HepG2 (cell line): Measurements from ENCODE around the gene TPX2. TPM values are rescaled to one million over a fixed set of nuclear protein-coding genes. Genes with fewer than 3 reads are reported as not detected.

Source experiments
- ATF1 ChIP-seq: IDR thresholded peaks from 2 replicates; pipeline ENCODE4 v1.6.1; 2016; ENCODE audit warnings: mild to moderate bottlenecking, control low read depth
- ATF4 ChIP-seq, 2 experiments: fragments of 450-650 bp in 1 of 2; sonication (generic) in 1 of 2; formaldehyde crosslinking; IDR thresholded peaks; 2 replicates each; pipeline versions ENCODE4 v1.5.0 to v1.8.0; 2020 to 2022; ENCODE audit warnings: mild to moderate bottlenecking in 1 of 2, missing genetic modification reagents in 1 of 2
- CBFB ChIP-seq: sonication (generic); formaldehyde crosslinking; IDR thresholded peaks from 2 replicates; pipeline ENCODE4 v1.4.0; 2020; ENCODE audit warnings: missing genetic modification reagents
- CBX1 ChIP-seq: IDR thresholded peaks from one replicate; pipeline ENCODE4 v1.6.1; 2016; ENCODE audit warnings: antibody characterized with exemption, low read depth
- CBX5 ChIP-seq: sonication (generic); formaldehyde crosslinking; IDR thresholded peaks from 2 replicates; pipeline ENCODE4 v1.4.0; 2020; ENCODE audit warnings: missing genetic modification reagents, borderline replicate concordance
- GABPB1 ChIP-seq: IDR thresholded peaks from 2 replicates; pipeline ENCODE4 v1.6.1; 2016; ENCODE audit warnings: mild to moderate bottlenecking, missing genetic modification reagents, moderate library complexity, missing compliant biosample characterization
- MEIS1 ChIP-seq: sonication (generic); formaldehyde crosslinking; IDR thresholded peaks from 2 replicates; pipeline ENCODE4 v1.9.0; 2021; ENCODE audit warnings: mild to moderate bottlenecking, missing genetic modification reagents, moderate library complexity, borderline replicate concordance
- NFIB ChIP-seq: sonication (generic); formaldehyde crosslinking; IDR thresholded peaks from 2 replicates; pipeline ENCODE4 v1.9.0; 2021; ENCODE audit warnings: missing genetic modification reagents, mild to moderate bottlenecking, borderline replicate concordance
- NR1H2 ChIP-seq: sonication (generic); formaldehyde crosslinking; IDR thresholded peaks from 2 replicates; pipeline ENCODE4 v1.8.1; 2022; ENCODE audit warnings: low read depth, missing genetic modification reagents, borderline replicate concordance
- RAD21 ChIP-seq: fragments of 450-650 bp; formaldehyde crosslinking; IDR thresholded peaks from 2 replicates; pipeline ENCODE4 v1.5.0; 2020; ENCODE audit warnings: mild to moderate bottlenecking
- SMC3 ChIP-seq: IDR thresholded peaks from 2 replicates; pipeline ENCODE4 v1.6.1; 2011; ENCODE audit warnings: low read length, improper control_type of control experiment
- SPEN ChIP-seq: sonication (generic); formaldehyde crosslinking; IDR thresholded peaks from 2 replicates; pipeline ENCODE4 v1.5.1; 2020; ENCODE audit warnings: low read depth, mild to moderate bottlenecking, missing genetic modification reagents
- TARDBP ChIP-seq: sonication (generic); formaldehyde crosslinking; IDR thresholded peaks from 2 replicates; pipeline ENCODE4 v1.8.0; 2022; ENCODE audit warnings: mild to moderate bottlenecking, missing genetic modification reagents
- ZEB1 ChIP-seq: IDR thresholded peaks from 2 replicates; pipeline ENCODE4 v1.6.1; 2012; ENCODE audit warnings: mild to moderate bottlenecking, low read depth, inconsistent platforms; ENCODE audit not compliant: insufficient replicate concordance
- ZMYM3 ChIP-seq: sonication (generic); formaldehyde crosslinking; IDR thresholded peaks from 2 replicates; pipeline ENCODE4 v1.5.1; 2020; ENCODE audit warnings: mild to moderate bottlenecking, missing genetic modification reagents
- ZNF20 ChIP-seq: sonication (generic); formaldehyde crosslinking; IDR thresholded peaks from 2 replicates; pipeline ENCODE4 v1.4.0; 2020; ENCODE audit warnings: mild to moderate bottlenecking, moderate library complexity, missing genetic modification reagents
- ZNF235 ChIP-seq: sonication (generic); formaldehyde crosslinking; IDR thresholded peaks from 2 replicates; pipeline ENCODE4 v1.8.1; 2023; ENCODE audit warnings: mild to moderate bottlenecking, missing genetic modification reagents, borderline replicate concordance
- ZNF33A ChIP-seq: sonication (generic); formaldehyde crosslinking; IDR thresholded peaks from 2 replicates; pipeline ENCODE4 v1.5.1; 2020; ENCODE audit warnings: missing genetic modification reagents, mild to moderate bottlenecking, moderate library complexity, borderline replicate concordance
- ZNF510 ChIP-seq: sonication (generic); formaldehyde crosslinking; IDR thresholded peaks from 2 replicates; pipeline ENCODE4 v1.4.0; 2020; ENCODE audit warnings: low read depth, mild to moderate bottlenecking, missing genetic modification reagents
- ZNF687 ChIP-seq: sonication (generic); formaldehyde crosslinking; IDR thresholded peaks from 2 replicates; pipeline ENCODE4 v1.5.1; 2020; ENCODE audit warnings: mild to moderate bottlenecking, missing genetic modification reagents, moderate library complexity
- polyA plus RNA-seq, 8 experiments: library from polyadenylated mRNA; depleted of rRNA in 3 of 8; stranded (reverse) in 7 of 8; unstranded in 1 of 8; fragments of >200 nt; fragmentation: Illumina TruSeq in 4 of 8; extraction: Trizol in 4 of 8; gene quantifications; 2 replicates each; pipeline versions ENCODE4 v1.2.1 to v1.2.3, GENCODE V29; 2011 to 2016; ENCODE audit warnings: low read depth in 4 of 8, missing spikeins in 1 of 8, mixed read lengths in 1 of 8; ENCODE audit not compliant: insufficient read depth in 1 of 8
- total RNA-seq, 5 experiments: library from RNA; depleted of rRNA; stranded (reverse); fragments of >200 nt; fragmentation: Illumina TruSeq; extraction: Trizol; gene quantifications; 2 replicates each; pipeline ENCODE4 v1.2.3, GENCODE V29; 2016; ENCODE audit warnings: low read depth in 1 of 5
- TF ChIP-seq, protein P1 (sequence below): sonication (generic); formaldehyde crosslinking; IDR thresholded peaks from 2 replicates; pipeline ENCODE4 v1.4.0; 2020; ENCODE audit warnings: low read depth, mild to moderate bottlenecking, missing genetic modification reagents
- TF ChIP-seq, protein P2 (sequence below): conservative IDR thresholded peaks from 2 replicates; pipeline ENCODE4 v1.6.1; 2018; ENCODE audit warnings: missing genetic modification reagents

The TPX2 gene
- total and polyA plus RNA-seq, 2 of the 13 experiments (the other 11 are each of a cell fraction or from before 2014, with no cell fraction given) = 34.3 to 124 TPM

GRCh38 chr20:31833130-31833930 lies 94.2 kb downstream of the TPX2 start (continued):
- TF ChIP-seq CBFB (CRISPR knock-in tag) (no peak), CBX5 (CRISPR knock-in tag) (peak; percentile 24; the same call in 1 of the 2 replicates), GABPB1 (CRISPR knock-in tag) (peak; percentile 19; the same call in 1 of the 2 replicates), TARDBP (CRISPR knock-in tag) (no peak), NFIB (no peak), SMC3 (peak; percentile 22; the same call in 1 of the 2 replicates), ZNF20 (no peak), MEIS1 (CRISPR knock-in tag) (no peak), RAD21 (CRISPR knock-in tag) (peak; percentile 54; the same call in 1 of the 2 replicates), NR1H2 (CRISPR knock-in tag) (no peak), CBX1 (no peak), ATF4 (CRISPR knock-in tag; IDR thresholded peaks at IDR 0.05) (no peak), ZNF510 (CRISPR knock-in tag) (no peak), ZNF33A (CRISPR knock-in tag) (no peak), ZMYM3 (CRISPR knock-in tag) (0 out of 2 replicates have a peak, but pooled peaks have one; percentile 21), ZEB1 (no peak), SPEN (CRISPR knock-in tag) (0 out of 2 replicates have a peak, but pooled peaks have one; percentile 49), ZNF687 (peak; percentile 30; the same call in 1 of the 2 replicates), ZNF235 (CRISPR knock-in tag) (0 out of 2 replicates have a peak, but pooled peaks have one; percentile 33), ATF1 (CRISPR knock-in tag) (no peak)
- TF ChIP-seq, protein P1, sequence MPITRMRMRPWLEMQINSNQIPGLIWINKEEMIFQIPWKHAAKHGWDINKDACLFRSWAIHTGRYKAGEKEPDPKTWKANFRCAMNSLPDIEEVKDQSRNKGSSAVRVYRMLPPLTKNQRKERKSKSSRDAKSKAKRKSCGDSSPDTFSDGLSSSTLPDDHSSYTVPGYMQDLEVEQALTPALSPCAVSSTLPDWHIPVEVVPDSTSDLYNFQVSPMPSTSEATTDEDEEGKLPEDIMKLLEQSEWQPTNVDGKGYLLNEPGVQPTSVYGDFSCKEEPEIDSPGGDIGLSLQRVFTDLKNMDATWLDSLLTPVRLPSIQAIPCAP (CRISPR knock-in tag) = 0 out of 2 replicates have a peak, but pooled peaks have one; percentile 29
- TF ChIP-seq, protein P2, sequence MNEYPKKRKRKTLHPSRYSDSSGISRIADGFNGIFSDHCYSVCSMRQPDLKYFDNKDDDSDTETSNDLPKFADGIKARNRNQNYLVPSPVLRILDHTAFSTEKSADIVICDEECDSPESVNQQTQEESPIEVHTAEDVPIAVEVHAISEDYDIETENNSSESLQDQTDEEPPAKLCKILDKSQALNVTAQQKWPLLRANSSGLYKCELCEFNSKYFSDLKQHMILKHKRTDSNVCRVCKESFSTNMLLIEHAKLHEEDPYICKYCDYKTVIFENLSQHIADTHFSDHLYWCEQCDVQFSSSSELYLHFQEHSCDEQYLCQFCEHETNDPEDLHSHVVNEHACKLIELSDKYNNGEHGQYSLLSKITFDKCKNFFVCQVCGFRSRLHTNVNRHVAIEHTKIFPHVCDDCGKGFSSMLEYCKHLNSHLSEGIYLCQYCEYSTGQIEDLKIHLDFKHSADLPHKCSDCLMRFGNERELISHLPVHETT (CRISPR knock-in tag) = 0 out of 2 replicates have a peak, but pooled peaks have one; percentile 24
